ENCODE data around the gene PDRG1.

DNA sequence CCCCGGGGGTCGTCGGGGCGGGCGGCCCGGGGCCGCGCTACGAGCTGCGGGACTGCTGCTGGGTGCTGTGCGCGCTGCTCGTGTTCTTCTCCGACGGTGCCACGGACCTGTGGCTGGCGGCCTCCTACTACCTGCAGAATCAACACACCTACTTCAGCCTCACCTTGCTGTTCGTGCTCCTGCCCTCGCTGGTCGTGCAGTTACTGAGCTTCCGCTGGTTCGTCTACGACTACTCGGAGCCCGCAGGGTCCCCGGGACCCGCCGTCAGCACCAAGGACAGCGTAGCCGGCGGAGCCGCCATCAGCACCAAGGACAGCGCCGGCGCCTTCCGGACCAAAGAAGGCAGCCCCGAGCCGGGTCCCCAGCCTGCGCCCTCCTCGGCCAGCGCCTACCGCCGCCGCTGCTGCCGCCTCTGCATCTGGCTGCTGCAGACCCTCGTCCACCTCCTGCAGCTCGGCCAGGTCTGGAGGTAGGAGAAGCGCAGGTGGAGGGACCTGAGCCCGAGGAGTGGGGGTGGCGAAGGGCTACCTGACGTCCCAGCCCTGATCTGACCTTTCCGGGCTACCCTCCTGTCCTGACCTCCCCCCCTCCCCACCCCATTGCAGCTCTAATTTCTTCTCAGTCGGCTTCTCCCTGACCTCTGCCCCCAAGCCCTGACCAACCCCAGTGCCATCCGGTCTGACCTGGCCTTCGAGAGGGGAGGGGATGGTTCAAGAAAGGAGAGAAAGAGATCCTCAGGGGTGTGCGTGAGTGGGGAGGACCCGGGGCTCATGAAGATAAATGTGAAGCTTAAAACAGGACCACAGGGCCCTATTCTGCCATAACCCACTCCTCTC, 16.7 kb upstream of the PDRG1 start:
- TF ChIP-seq CTCF (IDR thresholded peaks at IDR 0.05; ENCODE audit: low read length) (no peak), EZH2 (IDR thresholded peaks at IDR 0.05; ENCODE audit: borderline replicate concordance, low read length) (no peak)

Data from OCI-LY1 (cell line).